Anterior cingulate cortex (tissue), 58 donors: ENCODE measurements around the gene JUND.

ENCODE experiments used
- DNase-seq, 58 donors: peaks; one replicate each; lab custom pipeline; 2025; lab: John Stamatoyannopoulos, UW

JUND gene

GRCh38 chr19:18291590-18292461 lies 10.4 kb upstream of the JUND start:
- peak in 57 of 58 donors; percentile 19 to 88 (median 74) for DNase-seq

GRCh38 chr19:18291019-18291524 lies 9.7 kb upstream of the JUND start:
- DNase-seq = peak in 3 of 58 donors; percentile 39 to 55 (median 47)

- DNase-seq = peak in 2 of 58 donors; percentile 18 to 19
Measured at GRCh38 chr19:18290302-18291018, 9.0 kb upstream of the JUND start.

DNA sequence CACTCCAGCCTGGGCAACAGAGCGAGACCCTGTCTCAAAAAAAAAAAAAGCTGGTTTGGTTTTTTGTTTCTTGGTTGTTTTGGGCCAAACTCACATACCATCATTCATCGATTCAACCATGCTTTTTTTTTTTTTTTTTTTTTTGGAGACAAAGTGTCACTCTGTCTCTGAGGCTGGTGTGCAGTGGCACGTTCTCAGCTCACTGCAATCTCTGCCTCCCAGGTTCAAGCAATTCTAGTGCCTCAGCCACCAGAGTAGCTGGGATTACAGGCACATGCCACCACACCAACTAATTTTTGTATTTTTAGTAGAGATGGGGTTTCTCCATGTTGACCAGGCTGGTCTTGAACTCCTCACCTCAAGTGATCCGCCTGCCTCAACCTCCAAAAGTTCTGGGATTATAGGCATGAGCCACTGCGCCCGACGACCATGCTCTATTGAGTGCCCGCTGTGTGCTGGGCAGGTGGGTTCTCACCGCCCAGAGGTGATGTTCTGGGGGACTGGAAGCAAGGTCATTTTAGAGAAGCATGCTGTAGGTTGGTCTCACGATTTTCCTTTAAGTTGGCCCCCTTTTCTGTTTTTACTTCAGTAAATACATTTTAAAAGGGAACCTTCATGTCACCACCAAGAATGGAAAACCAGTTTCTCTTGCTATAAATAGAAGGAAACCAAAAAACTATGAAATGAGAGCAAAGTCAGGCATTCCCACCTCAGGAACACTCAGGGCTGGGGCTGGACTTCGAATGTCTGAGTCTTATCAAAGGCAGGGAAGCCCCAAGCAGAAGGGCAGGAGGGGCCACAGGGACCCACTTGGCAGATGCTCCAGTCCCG lies 8.3 kb upstream of the JUND start:
- no peak for DNase-seq

DNA sequence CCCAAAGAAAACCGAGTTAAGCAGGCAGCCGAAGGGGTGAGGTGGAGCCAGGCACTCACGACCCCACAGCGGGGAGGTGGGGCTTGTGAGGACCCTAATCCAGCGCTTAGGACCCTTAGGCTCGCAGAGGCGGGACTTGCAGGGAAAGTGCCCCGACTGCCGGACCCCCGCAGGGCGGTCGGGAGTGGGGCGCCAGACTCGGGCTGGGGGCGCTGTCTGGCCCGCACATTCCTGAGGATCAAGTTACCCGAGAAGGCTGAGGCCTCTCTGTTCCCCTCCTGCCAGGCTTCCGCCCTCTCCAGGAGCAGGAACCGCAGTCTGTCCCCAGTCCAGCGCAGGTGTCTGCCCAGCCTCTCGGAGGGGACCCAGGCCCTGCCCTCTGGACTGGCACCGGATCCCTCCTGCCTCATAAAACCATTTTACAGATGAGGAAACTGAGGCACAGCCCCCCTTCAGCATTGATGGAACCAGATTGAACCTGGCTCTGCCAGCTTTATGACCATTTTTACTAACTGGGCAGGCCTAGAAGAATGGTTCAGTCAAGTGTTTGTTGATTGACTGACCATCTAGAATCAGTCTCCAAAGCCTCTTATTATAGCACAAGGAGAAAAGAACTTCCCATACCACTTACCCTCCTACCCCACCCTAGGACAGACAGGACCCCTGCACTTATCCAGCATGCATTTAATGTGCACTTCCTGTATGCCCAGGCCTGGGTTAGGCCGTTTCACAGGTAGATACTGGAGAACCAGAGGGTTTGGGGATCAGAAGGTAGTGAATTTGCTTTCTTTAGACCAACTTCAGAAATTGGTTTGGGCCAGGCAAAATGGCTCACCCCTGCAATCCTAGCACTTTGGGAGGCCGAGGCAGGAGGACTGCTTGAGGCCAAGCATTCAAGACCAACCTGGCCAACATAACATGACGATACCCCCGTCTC lies 6.7 kb upstream of the JUND start:
- DNase-seq = no peak

DNA sequence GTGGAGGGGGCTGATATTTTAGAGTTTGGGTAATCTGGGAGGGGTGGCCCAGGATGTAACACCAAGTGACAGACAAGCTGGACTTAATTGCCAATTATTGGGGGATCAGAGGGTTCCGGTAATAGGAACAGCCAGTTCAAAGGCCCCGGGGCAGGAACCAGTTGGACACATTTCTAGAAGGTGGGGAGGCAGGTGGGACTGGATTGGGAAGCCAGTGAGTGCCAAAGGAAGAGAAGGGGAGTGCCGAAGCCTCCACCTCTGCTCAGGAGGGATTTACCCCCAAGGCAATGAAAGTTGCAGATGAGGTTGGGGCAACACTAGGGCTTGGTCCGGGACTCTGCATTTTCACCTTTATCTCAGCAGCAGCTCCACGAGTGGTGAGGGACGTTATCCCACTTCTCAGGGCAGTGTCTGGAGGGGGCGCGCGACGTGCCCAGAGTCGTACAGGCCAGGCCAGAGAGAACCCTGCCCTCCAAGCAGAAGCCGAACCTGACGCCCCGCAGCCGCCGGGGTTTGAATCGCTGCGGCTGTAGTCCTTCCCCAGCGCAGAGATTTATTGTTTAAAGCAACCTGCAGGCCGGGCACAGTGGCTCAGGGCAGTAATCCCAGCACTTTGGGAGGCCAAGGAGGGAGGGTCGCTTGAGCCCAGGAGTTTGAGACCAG lies 5.7 kb upstream of the JUND start:
- no peak for DNase-seq

DNA sequence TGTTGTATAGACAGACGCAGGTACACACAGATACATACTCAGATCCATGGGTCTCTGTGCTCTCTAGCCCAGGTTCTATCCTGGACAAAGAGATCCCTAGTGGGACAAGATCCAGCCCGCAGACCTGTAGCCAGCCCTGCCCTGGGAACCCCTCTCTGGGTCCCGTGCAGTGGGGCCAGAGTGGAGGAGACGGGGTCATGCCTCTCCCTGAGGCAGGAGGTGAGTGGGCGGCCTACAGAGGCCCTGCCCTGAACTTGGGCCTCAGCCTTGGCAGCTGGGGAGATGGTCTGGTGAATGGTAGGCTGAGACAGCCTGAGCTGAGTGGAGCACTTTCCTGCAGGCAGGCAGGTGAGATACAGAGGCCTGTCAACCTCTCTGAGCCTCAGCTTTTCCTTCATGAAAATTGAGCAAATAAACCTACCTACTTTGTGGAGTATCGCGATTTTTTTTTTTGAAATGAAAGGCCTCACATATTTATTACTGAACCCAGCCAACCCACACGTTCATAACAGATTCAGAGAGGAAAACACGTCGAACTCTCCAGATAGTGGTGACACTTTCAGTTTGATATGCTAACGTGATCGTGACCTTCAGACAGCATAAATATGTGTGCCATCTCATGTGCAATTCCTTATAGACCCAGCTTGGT lies 3.4 kb upstream of the JUND start:
- no peak for DNase-seq

GRCh38 chr19:18283338-18283737 lies 1.9 kb upstream of the JUND start:
- no peak for DNase-seq

DNA sequence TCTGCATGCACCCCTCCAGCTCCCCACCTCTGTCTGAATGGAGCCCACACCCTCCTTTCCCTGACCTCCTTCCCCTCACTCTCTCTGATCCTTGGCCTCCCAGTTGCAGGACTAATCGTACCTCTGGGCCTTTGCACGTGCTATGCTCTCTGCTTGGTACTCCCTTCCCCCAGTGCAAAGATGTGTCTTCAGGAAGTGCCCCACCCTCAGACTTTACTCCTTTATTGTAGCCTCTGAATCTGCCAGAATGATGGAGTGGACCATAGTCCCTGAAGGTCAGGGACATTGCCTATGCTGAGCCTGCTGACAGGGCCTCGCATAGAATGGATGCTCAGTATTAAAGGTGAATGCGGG lies 1.3 kb upstream of the JUND start:
- DNase-seq = no peak

DNA sequence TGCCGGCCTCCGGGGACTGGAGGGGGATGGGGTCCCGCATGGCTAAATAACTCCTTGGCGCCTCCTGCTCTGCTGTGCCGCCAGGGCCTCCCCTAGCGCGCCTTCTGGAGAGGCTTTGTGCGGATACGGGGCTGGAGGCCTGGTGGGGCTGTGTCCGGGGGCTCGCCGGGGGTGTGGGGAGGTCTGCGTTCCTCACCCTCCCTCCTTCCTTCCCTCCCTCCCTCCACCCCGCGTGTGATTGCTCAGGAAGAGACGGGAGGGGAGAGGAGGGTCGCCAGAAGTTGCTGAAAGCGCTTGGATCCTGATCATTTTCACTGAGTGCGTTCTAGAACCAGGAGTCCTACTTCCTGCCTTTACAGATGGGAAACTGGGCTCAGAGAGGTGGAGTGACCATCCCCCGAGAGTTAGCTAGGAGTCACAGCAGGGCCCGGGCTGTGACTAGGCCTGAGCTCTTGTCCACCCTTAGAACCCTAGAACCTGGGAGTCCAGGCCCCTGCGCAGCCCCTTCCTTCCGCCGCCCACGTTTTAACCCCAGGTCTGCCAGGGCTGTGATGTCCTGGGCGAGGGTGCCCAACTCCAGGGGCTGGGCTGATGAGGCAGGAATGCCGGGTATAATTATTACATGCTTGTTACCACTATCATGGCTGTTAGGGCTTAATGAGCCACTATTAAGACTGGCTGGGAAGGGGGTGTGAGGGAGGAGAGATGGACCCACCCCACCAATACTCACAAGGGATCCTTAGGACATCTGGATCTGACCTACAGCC lies 782 bp upstream of the JUND start:
- peak in 14 of 58 donors; percentile 46 to 98 (median 58) for DNase-seq

DNA sequence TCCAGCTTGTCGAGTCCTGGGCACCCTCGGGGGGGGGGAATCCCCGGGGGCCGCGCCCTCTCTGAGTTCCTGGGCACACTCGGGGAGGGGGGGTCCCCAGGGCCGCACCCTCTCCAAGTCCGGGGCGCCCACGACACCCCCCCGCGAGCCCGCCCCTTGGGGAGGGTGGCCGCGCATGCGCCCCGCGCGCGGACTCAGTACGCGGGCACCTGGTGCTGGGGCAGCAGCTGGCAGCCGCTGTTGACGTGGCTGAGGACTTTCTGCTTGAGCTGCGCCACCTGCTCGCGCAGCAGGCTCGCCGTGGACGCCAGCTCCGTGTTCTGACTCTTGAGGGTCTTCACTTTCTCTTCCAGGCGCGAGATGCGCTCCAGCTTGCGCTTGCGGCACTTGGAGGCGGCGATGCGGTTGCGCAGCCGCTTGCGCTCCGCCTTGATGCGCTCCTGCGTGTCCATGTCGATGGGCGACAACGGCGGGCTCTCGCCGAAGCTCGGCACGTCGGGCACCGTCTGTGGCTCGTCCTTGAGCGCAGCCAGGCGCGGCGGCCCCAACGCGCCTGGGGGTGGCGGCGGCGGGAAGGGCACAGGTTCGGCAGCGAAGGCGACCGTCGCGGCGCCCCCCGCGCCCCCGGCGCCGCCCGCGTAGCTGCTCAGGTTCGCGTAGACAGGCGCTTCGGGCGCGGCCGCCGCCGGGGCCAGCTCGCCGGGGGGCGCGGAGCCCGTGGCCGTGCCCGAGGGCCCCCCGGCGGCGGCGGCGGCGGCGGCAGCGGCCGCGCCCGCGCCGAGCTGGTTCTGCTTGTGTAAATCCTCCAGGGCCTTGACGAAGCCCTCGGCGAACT lies 958 bp downstream of the JUND start:
- DNase-seq = peak in 55 of 58 donors; percentile 6 to 82 (median 59)

DNA sequence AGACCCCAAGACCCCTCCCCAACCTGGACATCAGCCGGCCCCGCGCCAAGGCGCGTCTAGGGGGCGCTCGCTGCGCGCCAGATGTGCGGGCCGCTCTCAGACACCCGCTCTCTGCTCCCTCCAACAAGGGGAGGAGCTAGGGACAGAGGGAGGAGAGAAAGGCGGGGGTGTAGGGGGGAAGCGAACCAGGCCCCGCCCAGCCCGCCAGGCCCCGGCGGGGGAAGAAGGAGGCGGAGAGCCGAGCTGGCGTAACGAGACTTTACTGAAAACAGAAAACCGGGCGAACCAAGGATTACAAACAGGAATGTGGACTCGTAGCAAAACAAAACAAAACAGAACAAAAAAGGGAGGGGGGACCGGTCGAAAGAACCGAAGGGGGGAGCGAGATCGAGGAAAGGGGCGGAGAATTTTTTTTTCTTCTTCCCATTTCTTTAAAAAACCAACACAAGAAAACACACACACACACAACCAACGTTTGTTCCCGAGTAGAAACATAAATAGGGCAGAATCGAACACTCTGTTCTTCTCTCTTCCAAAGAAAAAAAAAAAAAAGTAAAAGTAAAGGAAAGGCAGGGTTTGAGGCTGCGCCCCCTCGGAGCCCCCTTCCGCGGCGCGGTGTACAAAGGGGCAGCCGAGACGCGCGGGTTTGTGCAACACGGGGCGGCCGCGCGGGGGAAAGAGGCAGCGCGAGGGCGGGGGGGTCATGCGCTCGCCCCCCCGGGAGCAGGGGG lies 1.7 kb downstream of the JUND start:
- DNase-seq = peak; percentile 23 to 96 (median 88)

DNA sequence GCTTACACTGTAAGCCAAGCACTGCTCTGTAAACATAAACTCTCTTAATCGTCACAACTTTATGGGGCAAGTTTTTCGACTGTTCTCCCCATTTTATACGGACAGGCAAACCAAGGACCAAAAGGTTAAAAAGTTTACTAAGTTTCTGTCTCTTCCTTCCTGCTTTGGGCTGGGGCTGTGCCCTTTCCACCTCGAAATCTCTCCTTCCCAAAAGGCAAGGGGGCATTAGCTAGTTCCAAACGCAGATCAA lies 2.2 kb downstream of the JUND start:
- no peak for DNase-seq

- DNase-seq = peak in 4 of 58 donors; percentile 2 to 47 (median 24)
Measured at GRCh38 chr19:18278521-18279265, 2.7 kb downstream of the JUND start.

DNA sequence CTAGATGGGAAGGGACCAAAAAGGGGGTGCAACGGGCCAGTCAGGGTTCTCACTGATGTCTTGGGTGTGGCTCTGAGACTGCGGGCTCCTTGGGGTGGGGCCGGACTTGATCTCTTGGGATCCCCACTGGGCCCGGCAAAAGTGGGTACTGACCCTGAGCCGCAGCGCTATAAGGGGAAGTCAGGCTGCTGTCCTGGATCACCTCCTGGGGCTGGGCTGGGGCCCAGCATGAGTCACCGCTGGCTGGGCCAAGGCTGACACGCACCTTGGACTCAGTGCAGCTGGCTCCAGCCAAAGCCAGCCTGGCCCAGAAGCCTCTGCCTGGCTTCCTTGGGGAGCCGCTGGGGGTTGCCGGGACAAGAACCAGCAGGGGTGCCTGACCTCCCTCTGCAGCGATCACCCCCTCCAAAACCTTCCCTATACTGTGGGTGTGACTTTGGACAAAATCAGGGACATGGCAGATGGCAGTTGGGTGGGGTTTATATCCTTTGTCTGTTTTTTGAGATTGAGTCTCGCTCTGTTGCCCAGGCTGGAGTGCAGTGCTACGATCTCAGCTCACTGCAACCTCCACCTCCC lies 6.6 kb downstream of the JUND start:
- DNase-seq = peak in 55 of 58 donors; percentile 8 to 86 (median 66)
